Lung (tissue), 12 donors: ENCODE measurements around the gene CREB5. TPM values are rescaled to one million over a fixed set of nuclear protein-coding genes. Genes with fewer than 3 reads are reported as not detected.

Source experiments
- ATAC-seq: fragments of 200-7000 bp; cut with Tn5 transposase; one replicate; pipeline ENCODE4 v1.9.1; 2020; ENCODE audit warnings: moderate number of reproducible peaks; ENCODE audit not compliant: insufficient read depth, low FRiP score
- DNase-seq, 3 donors: peaks; one replicate each; pipeline ENCODE4 v3.0.0-alpha.2; 2013 to 2017
- H3K27ac ChIP-seq, 2 donors: one replicate each; pipeline ENCODE4 v1.5.1; 2013; ENCODE audit warnings: mild to moderate bottlenecking in 2 of 2, moderate library complexity in 2 of 2, control low read depth in 1 of 2, inconsistent platforms in 1 of 2, low read depth in 1 of 2, low read length in 1 of 2
- H3K27me3 ChIP-seq, 3 donors: one replicate each; pipeline ENCODE4 v1.5.1; 2013; ENCODE audit warnings: low read length in 2 of 3; ENCODE audit not compliant: control insufficient read depth in 3 of 3, insufficient read depth in 3 of 3
- H3K36me3 ChIP-seq, 4 donors: one replicate each; pipeline ENCODE4 v1.5.1; 2013; ENCODE audit warnings: low read length in 4 of 4, mild to moderate bottlenecking in 1 of 4, moderate library complexity in 1 of 4; ENCODE audit not compliant: control insufficient read depth in 4 of 4, insufficient read depth in 4 of 4
- H3K4me1 ChIP-seq, 5 donors: one replicate each; pipeline ENCODE4 v1.5.1; 2013; ENCODE audit warnings: low read length in 5 of 5, mild to moderate bottlenecking in 2 of 5, moderate library complexity in 1 of 5; ENCODE audit not compliant: control insufficient read depth in 5 of 5, insufficient read depth in 5 of 5
- H3K4me3 ChIP-seq: one replicate; pipeline ENCODE4 v1.5.1; 2013; ENCODE audit warnings: mild to moderate bottlenecking, control low read depth, moderate library complexity
- H3K9ac ChIP-seq, 2 donors: one replicate each; pipeline ENCODE4 v1.5.1; 2013; ENCODE audit warnings: low read length in 2 of 2, control low read depth in 1 of 2; ENCODE audit not compliant: insufficient read depth in 1 of 2
- H3K9me3 ChIP-seq, 4 donors: one replicate each; pipeline ENCODE4 v1.5.1; 2013; ENCODE audit warnings: low read length in 3 of 4, mild to moderate bottlenecking in 1 of 4, moderate library complexity in 1 of 4; ENCODE audit not compliant: control insufficient read depth in 4 of 4, insufficient read depth in 3 of 4
- CTCF ChIP-seq: IDR thresholded peaks from 2 replicates; pipeline ENCODE4 v1.5.1; 2012; ENCODE audit warnings: mild to moderate bottlenecking; ENCODE audit errors: control extremely low read depth, extremely low read depth
- WGBS, 2 donors: extraction: QIAGEN DNeasy Blood & Tissue Kit; methylation state at CpG; one replicate each; pipeline ENCODE4 v1.1.7; 2013; 5-methylcytosine and 5-hydroxymethylcytosine counted together
- polyA plus RNA-seq, 2 donors: library from polyadenylated mRNA; stranded (reverse); fragments of 200-250 nt; gene quantifications; one replicate each; pipeline ENCODE4 v1.2.1, GENCODE V29; 2013
- total RNA-seq, 2 donors: library from RNA; depleted of rRNA in 1 of 2; stranded (reverse); fragments of >200 nt in 1 of 2; gene quantifications; one replicate each; pipeline ENCODE4 v1.2.1, GENCODE V29; 2014 to 2021
- donor health status: control.
- donor health status: control.
- donor health status: Bipolar disorder and iron deficiency.
- donor health status: healthy.
- donor health status: DM: yes; HTN: yes; CAD: no.

CREB5 gene
- total and polyA plus RNA-seq, 4 donors: 2.7 to 23.1 (median 9.6) TPM

DNA sequence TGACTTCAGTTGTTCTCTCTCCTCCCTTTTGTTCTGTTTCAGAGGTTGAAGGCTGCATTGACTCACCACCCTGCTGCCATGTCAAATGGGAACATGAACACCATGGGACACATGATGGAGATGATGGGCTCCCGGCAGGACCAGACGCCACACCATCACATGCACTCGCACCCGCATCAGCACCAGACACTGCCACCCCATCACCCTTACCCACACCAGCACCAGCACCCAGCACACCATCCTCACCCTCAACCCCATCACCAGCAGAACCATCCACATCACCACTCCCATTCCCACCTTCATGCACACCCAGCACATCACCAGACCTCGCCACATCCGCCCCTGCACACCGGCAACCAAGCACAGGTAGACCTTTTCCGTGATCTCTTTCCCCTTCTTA is 391.8 kb downstream of the CREB5 start:
- no peak overlapping the region for H3K27ac ChIP-seq
- peaks cover 0 to 6% (median 0%) of the 10 kb centered on the region in 5 donors for H3K4me1 ChIP-seq
- H3K9ac ChIP-seq: no peak overlapping the region
- no peak overlapping the region for H3K4me3 ChIP-seq
- WGBS, 2 donors: 96 to 99% methylated on average over 8 of the region's 8 CpGs
- peaks cover 0 to 4% (median 1%) of the 10 kb centered on the region in 4 donors for H3K36me3 ChIP-seq
- no peak for TF ChIP-seq CTCF
- DNase-seq (no peak), ATAC-seq (no peak)
- no peaks in the 10 kb centered on the region for H3K27me3 ChIP-seq
- H3K9me3 ChIP-seq: no peaks in the 10 kb centered on the region

- no peak for TF ChIP-seq CTCF
- Histone ChIP-seq H3K4me3 (no peak overlapping the region), H3K36me3 (peaks cover 0 to 4% (median 1%) of the 10 kb centered on the region in 4 donors), H3K27me3 (no peaks in the 10 kb centered on the region), H3K9me3 (no peaks in the 10 kb centered on the region), H3K27ac (no peak overlapping the region), H3K4me1 (peaks cover 0 to 4% (median 0%) of the 10 kb centered on the region in 5 donors), H3K9ac (no peak overlapping the region)
- no peak for ATAC-seq
- no peak for DNase-seq
- WGBS, 2 donors: 94 to 95% methylated on average over 4 of the region's 4 CpGs
Measured at GRCh38 chr7:28804990-28805389, 392.7 kb downstream of the CREB5 start.

DNA sequence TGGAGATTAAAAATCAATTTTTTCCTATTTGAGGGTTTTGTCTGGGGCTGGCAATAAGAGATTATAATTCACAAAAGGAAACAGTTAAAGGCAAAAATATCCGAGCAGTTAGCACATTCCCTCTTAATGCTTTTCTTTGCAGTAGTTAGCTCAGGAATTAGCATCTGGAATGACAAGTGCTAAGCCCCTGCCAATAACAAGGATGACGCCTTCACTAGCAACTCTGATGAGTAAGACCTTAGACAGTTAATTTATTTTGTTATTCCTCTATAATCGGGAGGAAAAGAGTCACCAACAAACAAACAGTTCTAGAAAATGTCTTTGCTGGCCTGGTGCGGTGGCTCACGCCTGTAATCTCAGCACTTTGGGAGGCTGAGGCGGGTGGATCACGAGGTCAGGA is 394.5 kb downstream of the CREB5 start:
- H3K9ac ChIP-seq: no peak overlapping the region
- DNase-seq (no peak), ATAC-seq (no peak)
- H3K27ac ChIP-seq: no peak overlapping the region
- peaks cover 0 to 23% (median 0%) of the 10 kb centered on the region in 5 donors for H3K4me1 ChIP-seq
- H3K36me3 ChIP-seq: peaks cover 0 to 4% (median 3%) of the 10 kb centered on the region in 4 donors
- H3K27me3 ChIP-seq: no peaks in the 10 kb centered on the region
- no peak overlapping the region for H3K4me3 ChIP-seq
- no peak for TF ChIP-seq CTCF
- WGBS, 2 donors: 92 to 96% methylated on average over 7 of the region's 7 CpGs
- no peaks in the 10 kb centered on the region for H3K9me3 ChIP-seq

GRCh38 chr7:28807396-28807994 is 395.2 kb downstream of the CREB5 start:
- no peak for TF ChIP-seq CTCF
- Histone ChIP-seq H3K27me3 (no peaks in the 10 kb centered on the region), H3K36me3 (peaks cover 0 to 4% (median 3%) of the 10 kb centered on the region in 4 donors), H3K9ac (no peak overlapping the region), H3K9me3 (no peaks in the 10 kb centered on the region), H3K27ac (no peak overlapping the region), H3K4me3 (no peak overlapping the region), H3K4me1 (peaks cover 0 to 29% (median 0%) of the 10 kb centered on the region in 5 donors)
- ATAC-seq (no peak), DNase-seq (no peak)
- WGBS, 2 donors: 96 to 97% methylated on average over 6 of the region's 6 CpGs
